ENCODE results near the gene RETSAT.
A peak's percentile ranks its signal among the peaks of the same experiment; 100 is the strongest.
"Not testable (repeated sequence)": the region's sequence is repeated elsewhere in the genome, so short reads cannot be mapped to it uniquely, and the experiment has no call there.

RETSAT gene

DNA sequence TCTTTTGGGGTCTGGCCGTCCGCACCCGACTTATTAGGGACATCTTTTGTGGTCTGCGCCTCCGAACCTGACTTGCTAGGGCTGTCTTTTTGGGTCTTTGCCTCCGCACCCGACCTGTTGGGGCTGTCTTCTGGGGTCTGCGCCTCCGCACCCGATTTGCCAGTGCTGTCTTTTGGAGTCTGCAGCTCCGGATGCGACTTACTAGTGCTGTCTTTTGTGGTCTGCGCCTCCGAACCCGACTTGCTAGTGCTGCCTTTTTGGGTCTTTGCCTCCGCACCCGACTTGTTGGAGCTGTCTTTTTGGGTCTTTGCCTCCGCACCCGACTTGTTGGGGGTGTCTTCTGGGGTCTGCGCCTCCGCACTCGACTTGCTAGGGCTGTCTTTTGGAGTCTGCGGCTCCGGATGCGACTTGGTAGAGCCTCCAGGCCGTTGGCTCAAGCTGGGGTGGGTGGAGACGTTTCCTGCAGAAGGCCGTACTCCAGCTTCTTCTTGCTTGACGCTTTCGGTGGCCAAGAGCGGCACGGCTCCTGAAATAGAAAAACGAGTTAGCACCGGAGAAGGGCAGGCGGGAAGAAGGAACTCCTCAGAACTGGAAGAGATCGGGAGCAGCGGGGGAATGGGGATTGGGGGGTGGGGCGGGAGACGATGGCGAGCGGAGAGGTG lies 27.0 kb downstream of the RETSAT start:
- DNase-seq (ENCODE audit: low spot score) = peak; percentile 61
- in situ Hi-C loops (cut with MboI; ENCODE audit: low pct_unique_long_range_greater_than_20kb, low sequenced_read_pairs, unreplicated experiment) = no loop called here
- TF ChIP-seq, protein P1, sequence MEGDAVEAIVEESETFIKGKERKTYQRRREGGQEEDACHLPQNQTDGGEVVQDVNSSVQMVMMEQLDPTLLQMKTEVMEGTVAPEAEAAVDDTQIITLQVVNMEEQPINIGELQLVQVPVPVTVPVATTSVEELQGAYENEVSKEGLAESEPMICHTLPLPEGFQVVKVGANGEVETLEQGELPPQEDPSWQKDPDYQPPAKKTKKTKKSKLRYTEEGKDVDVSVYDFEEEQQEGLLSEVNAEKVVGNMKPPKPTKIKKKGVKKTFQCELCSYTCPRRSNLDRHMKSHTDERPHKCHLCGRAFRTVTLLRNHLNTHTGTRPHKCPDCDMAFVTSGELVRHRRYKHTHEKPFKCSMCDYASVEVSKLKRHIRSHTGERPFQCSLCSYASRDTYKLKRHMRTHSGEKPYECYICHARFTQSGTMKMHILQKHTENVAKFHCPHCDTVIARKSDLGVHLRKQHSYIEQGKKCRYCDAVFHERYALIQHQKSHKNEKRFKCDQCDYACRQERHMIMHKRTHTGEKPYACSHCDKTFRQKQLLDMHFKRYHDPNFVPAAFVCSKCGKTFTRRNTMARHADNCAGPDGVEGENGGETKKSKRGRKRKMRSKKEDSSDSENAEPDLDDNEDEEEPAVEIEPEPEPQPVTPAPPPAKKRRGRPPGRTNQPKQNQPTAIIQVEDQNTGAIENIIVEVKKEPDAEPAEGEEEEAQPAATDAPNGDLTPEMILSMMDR (IDR thresholded peaks at IDR 0.05; ENCODE audit: extremely low read depth, insufficient read depth, missing control alignments) = no peak

DNA sequence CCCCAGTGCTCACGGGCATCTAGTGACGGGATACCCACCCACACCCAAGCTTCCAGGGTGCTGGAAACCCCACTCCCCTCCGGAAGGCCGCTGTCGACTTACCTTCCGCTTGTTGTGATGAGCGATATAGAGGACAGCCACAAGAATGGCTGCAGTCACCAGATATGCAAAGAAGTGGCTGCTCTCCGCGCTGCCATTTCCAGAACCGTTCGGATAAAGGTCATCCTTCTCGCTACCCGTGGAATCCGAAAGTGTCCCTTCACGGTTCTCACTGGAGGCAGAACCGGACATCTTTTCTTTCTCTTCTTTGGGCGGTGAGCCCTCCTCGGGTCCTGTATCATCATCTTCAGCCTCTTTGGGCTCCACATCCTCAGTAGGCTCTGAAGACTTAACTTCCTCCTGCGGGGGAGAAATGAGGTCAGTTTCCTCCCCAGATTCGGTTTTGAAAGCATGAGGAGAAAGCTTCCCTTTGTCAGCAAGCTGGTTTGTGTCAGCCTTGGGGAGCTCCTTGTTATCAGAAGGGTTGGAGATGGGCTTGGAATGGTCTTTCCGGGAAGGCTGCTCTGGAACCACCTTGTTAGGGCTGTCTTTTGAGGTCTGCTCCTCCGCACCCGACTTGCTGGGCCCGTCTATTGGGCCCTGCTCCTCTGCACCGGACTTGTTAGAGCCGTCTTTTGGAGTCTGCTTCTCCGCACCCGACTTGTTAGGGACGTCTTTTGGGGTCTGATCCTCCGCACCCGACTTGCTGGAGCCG lies 27.7 kb downstream of the RETSAT start:
- in situ Hi-C loops (cut with MboI; ENCODE audit: low pct_unique_long_range_greater_than_20kb, low sequenced_read_pairs, unreplicated experiment) = no loop called here
- TF ChIP-seq, protein P1 (IDR thresholded peaks at IDR 0.05; ENCODE audit: extremely low read depth, insufficient read depth, missing control alignments) = no peak
- peak; percentile 55 for DNase-seq (ENCODE audit: low spot score)

DNA sequence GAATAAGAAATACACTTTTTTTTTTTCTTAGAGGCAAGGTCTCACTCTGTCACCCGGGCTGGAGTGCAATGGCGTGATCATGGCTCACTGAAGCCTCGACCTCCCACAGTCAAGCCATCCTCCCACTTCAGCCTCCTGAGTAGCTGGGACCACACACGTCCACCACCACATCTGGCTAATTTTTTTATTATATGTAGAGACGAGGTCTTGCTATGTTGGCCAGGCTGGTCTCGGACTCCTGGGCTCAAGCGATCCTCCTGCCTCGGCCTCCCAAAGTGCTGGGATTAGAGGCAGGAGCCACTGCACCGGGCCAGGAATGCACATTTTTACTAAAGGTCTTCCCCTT lies 28.9 kb downstream of the RETSAT start:
- DNase-seq (ENCODE audit: low spot score) = no peak
- TF ChIP-seq, protein P1 (IDR thresholded peaks at IDR 0.05; ENCODE audit: extremely low read depth, insufficient read depth, missing control alignments) = no peak
- in situ Hi-C loops (cut with MboI; ENCODE audit: low pct_unique_long_range_greater_than_20kb, low sequenced_read_pairs, unreplicated experiment) = no loop called here

DNA sequence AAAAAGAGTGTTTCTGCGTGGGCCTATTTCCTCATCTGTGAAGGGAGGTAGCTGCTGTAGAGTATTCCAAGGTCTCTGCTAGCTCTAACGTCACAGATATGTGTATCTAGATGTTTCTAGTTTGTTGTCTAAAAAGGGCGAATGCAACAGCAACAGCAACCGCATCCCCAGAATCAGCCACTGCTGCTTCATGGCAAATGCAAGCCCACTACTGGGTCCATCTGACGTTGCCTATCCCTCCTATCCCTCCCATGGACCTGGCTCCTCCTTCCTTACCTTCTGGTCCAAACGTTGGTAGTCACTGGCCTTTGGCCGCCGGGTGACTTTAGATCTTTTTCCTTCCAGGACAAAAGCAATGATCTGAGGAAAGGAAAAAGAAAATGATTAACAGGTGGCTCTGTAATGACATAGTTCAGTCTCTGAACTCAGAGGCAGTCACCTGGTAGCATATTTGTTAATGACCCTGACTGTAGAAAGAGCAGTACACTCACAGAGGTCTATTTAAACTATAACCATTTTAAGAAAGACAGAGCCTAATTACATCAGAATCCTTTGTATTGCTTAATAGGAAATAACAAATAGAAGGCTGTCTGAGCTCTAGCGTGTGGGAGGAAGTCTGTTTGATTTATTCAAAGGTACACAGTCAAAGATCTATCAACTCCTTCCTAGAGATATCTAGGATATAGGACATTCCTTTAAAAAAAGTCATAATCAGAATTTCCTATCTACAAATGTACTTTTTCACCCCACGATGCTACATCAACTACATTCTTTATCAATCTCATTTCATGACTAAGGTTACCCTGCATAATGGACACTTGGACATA lies 29.5 kb downstream of the RETSAT start:
- TF ChIP-seq, protein P1 (IDR thresholded peaks at IDR 0.05; ENCODE audit: extremely low read depth, insufficient read depth, missing control alignments) = no peak
- in situ Hi-C loops (cut with MboI; ENCODE audit: low pct_unique_long_range_greater_than_20kb, low sequenced_read_pairs, unreplicated experiment) = no loop called here
- DNase-seq (ENCODE audit: low spot score) = no peak

DNA sequence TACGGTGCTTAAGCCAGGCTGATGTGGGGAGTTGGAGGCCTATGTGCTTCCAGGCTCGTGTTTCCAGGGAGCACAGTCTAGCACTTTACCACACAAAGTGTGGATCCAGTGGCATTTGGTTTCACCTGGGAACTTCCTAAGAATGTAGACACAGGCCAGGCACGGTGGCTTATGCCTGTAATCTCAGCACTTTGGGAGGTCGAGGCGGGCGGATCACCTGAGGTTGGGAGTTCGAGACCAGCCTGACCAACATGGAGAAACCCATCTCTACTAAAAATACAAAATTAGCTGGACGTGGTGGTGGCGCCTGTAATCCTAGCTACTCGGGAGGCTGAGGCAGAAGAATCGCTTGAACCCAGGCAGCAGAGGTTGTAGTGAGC lies 30.4 kb downstream of the RETSAT start:
- in situ Hi-C loops (cut with MboI; ENCODE audit: low pct_unique_long_range_greater_than_20kb, low sequenced_read_pairs, unreplicated experiment); DNase-seq (ENCODE audit: low spot score): not testable (repeated sequence)

DNA sequence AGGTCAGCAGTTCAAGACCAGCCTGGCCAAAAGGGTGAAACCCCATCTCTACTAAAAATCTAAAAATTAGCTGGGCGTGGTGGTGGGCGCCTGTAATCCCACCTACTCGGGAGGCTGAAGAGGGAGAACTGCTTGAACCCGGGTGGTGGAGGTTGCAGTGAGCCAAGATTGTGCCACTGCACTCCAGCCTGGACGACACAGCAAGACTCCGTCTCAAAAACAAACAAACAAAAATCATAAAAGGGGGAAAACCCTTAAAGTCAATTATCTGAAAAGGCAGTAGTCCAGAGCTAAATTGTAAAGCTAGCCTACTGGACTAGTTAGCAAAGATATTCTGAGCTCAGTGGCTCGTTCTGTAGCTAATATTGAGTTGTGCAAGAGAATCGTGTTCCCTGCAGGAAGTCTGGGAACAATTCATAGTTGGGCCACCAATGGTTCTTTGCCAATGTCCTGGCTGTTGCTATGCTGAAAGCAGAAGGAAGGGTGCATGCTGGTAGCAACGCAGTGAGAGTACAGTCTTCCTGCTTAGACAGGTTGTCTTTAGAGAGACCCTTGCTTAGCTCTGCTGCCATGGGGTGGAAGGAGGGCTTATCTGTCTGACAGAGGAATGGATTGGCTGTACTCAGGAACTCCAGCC lies 30.9 kb downstream of the RETSAT start:
- in situ Hi-C loops (cut with MboI; ENCODE audit: low pct_unique_long_range_greater_than_20kb, low sequenced_read_pairs, unreplicated experiment) = no loop called here
- no peak for DNase-seq (ENCODE audit: low spot score)
- TF ChIP-seq, protein P1 (IDR thresholded peaks at IDR 0.05; ENCODE audit: extremely low read depth, insufficient read depth, missing control alignments) = no peak

Measured in GM13977 (cell line).